GM12801 (cell line): ENCODE measurements around the gene PRRX1.

Experiments used
- CTCF ChIP-seq: IDR thresholded peaks from one replicate; pipeline ENCODE4 v1.5.1; 2011; ENCODE audit warnings: control low read depth; ENCODE audit not compliant: insufficient read length; ENCODE audit errors: extremely low read depth

The PRRX1 gene

DNA sequence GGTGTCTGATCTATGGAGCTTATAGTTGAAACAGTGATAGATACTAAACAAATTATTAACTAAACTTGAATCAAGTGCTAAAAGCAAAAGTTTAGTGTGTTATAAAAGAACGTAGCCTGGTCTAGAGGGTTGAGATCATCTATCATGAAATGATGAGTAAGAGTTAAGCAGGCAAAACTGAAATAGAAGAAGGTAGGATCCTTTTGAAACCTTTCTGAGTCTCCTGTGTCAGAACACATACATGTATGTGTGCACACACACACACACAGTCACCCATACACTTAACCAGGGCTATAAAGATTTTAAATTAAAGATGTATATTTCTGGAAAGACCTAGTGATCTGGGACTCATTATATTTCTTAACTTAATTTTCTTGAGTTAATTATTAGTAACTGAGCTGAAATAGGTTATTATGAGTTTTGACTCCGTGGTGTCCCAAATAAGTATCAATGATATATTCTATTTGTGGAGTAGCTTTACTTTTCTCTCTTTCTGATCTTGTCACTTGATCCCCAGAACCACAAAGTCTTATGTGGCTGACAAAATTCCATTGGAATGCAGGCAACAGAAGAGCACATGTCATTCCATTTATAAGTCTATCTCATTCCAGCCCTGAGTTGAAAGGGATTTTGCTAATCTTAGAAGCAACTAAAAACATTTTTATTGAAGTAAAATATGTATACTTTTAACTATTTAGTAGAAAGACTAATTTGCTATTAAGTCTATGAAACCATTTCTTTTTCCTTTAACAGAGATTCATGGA is 70.7 kb downstream of the PRRX1 start:
- TF ChIP-seq CTCF: no peak

- TF ChIP-seq CTCF: no peak
Measured at GRCh38 chr1:170735366-170736263, 71.7 kb downstream of the PRRX1 start.

DNA sequence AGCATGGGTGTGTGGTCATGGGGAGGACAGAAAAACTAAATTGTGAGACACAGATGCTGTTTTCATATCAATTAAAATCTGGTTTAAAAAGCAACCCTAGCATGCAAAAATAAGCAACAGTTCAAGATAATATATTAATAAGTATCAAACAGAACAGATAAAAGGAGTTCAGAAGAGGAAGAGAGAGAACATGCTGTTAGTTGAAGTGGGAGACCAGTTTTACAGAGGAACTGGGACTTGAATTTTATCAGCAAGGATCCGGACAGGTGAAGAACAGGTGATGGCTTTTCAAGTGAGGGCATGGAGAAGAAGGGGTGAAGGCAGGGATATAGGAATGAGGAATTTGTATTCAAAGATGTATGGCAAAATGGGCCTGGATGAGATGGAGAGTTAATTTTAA is 75.9 kb downstream of the PRRX1 start:
- no peak for TF ChIP-seq CTCF

GRCh38 chr1:170741678-170742077 is 77.7 kb downstream of the PRRX1 start:
- no peak for TF ChIP-seq CTCF

- no peak for TF ChIP-seq CTCF
Measured at GRCh38 chr1:170742600-170742999, 78.7 kb downstream of the PRRX1 start.

GRCh38 chr1:170743083-170743482 is 79.2 kb downstream of the PRRX1 start:
- TF ChIP-seq CTCF: no peak

DNA sequence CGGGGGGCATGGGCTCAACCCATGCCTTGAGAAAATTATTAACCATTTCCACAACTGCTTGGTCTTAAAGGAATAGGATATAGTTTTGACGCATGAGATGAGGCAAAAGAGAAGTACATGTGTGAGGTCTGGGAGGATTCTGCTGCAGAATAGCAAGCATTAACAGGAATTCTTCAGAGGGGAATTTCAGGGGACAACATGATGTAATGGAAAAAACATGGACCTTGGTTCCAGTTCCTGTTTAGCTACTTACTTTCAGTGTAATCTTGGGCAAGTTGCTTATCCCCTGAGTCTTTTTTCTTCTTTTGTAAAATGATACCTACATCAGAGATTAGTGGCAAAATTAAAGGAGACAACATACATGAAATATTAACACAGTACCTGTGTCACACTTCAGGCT is 85.6 kb downstream of the PRRX1 start:
- no peak for TF ChIP-seq CTCF
